Measurements from ENCODE around the gene AIFM1.

AIFM1 gene

DNA sequence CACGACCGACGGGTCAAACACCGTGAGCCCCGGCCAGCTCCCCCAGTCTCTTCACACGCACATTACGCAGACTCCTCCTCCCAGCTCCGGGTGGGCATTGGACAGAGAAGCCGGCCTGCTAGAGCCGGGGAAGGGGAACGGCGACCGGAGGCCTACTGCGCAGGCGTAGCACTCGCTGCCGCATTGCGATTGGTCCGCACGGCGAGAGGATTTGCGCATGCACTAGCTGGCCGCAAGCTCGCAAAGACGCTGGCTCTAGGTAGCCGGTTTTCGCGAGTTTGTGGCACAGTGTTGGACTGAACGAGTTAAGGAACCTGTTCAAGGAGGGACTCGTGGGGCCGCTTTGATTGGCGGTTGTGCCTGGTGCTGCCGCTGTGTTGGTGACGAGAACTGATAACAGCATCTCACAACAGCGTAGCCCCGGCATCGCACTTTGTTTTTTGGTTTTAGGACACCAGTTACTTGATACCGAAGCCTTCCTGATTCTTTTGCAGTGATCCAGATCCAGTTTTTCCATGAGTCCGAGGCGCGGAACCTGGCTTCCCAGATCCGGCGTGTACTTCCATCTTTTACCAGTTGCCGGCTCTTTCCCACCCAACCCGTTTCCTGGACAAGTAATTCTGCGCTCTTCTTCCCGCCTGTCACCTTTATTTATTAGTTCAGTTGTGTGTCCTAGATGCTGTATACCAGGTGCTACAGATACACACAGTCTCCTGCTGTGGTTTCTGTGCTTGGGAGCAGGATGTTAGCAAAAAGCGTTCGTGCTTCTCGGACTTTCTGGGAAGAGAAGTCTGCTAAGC lies at the start of gene AIFM1:
AIFM1 (minus strand) TSS at position 139 of the 800 bp plus-strand sequence. CDS start 185 bp downstream, outside the sequence.
- peak; percentile 92 to 95 for DNase-seq

DNA sequence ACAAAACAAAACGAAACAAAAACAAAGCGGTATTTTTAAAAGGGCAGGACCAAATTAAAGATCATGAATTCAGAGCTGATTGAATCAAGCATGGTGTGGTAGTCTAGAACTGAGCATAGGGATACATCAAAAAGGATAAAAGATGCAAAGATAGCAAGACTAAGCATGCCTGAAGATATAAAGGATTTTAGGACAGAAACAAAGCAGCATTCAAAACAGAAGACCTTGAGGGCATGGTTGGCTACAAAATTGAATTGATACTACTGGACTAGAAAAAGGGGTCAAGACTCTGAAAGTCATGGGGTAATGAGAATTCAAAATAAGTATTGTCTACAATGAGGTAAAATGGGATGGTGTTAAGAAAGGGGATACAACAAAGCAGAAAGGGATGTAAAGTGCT lies 47.7 kb upstream of the AIFM1 start:
- DNase-seq, result no peak

- no peak for DNase-seq
Observed at GRCh38 chrX:130212371-130212770, 46.7 kb upstream of the AIFM1 start.

DNA sequence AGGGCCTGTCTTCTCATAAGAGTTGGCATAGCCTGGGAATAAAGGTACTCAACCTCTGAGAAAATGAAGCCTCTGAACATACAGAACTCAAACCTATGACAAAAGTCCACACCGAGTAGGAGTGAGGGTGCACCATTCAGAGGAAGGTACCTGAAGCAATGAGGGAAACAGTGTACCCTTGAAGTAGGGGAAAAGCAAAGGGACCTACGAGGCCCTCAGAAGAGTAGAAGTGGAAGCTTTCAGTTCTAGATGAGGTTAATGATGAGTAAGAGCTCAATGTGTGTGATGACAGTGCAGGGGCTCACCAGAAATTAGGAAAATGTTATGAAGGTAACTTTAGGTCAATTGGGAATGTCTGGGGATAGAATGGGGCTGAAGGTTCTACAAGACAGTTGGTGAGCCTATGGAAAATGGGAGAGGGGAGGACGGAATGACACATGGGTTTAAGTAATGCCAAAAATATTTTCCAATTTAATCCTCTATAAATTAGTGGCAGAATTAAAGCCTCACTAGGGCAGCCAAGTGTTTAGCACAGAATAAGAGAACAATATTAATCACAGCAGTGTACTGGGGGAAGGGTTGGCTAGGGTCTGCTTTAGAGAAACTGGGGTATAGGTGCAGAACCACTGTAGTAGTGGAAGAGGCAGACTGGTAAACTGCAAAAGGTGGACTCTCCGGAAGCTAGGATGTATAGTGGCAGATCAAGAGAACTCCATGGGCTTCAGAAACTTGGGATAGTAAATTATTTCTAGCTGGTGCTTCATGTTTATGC lies 46.0 kb upstream of the AIFM1 start:
- DNase-seq, result no peak

DNA sequence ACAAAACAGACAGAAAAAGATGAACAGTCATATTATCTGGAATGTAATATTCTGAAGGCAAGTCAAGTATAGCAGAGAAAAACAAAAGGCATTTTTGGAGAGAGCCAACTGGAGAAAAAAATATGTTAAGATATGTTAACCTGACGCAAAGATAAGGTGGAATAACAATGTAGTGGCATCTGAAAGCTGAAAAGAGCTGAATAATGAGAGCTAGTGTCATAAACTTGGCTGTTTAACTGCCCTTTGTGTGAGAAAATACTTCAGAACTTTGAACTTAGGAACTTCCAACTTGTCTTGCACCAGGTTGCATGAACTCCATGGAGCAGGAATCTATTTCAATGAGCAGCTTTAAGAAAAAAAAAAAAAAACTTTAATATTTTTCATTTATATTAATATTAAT lies 39.0 kb upstream of the AIFM1 start:
- DNase-seq, result no peak

DNA sequence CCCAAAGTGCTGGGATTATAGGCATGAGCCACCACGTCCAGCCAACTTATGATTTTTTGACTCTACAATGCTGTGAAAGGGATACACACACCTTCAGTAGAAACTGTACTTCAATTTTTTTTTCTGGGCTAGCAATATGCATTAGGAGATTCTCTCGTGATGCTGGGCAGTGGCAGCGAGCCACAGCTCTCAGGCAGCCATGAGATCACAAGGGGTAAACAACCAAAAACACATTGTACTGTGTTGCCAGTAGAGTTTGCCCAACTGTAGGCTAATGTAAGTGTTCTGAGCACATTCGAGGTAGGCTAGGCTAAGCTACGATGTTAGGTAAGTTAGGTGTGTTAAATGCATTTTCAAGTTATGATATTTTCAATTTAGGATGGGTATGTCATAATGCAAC lies 31.8 kb upstream of the AIFM1 start:
- DNase-seq, result no peak

DNA sequence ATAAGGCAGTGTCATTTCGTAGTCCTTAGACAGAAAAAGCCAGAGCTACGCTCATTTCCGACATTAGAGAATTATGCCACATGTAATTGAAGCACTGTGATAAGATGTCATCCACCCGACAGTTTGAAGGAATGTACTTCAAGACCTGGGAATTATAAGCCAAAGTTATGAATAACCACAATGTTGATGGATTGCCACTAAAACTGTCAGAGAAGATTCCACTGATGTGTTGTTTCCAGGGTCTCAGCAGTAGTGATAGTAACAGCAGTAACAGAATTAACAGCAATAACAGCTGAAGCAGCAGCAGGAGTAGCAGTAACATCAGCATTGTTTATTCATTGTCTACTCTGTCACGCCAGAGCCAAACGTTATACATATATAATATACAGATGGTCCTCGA lies 30.8 kb upstream of the AIFM1 start:
- DNase-seq, result no peak

DNA sequence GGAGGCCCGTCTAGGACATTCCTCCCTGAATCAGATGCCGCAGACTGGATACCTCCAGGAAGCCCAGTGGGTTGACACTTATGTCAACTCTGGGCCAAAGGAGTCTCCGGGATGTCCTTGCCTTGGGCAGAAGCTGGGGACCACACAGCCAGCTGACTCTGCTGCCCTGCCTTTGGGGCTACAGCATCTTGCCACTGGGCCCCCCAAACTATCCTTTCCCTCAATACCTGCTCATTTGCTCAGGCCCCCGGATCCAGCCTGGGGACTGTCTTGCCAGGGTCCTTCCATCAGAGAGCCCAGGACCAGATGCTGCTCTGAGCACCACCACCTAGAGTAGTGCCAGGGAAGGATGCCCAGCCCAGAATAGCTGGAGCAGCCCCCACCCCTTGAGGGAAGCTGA lies 25.2 kb upstream of the AIFM1 start:
- no peak for DNase-seq

- no peak for DNase-seq
Observed at GRCh38 chrX:130186651-130187050, 21.0 kb upstream of the AIFM1 start.

GRCh38 chrX:130184857-130185256 lies 19.2 kb upstream of the AIFM1 start:
- no peak for DNase-seq

- DNase-seq, result no peak
Observed at GRCh38 chrX:130184168-130184567, 18.5 kb upstream of the AIFM1 start.

DNA sequence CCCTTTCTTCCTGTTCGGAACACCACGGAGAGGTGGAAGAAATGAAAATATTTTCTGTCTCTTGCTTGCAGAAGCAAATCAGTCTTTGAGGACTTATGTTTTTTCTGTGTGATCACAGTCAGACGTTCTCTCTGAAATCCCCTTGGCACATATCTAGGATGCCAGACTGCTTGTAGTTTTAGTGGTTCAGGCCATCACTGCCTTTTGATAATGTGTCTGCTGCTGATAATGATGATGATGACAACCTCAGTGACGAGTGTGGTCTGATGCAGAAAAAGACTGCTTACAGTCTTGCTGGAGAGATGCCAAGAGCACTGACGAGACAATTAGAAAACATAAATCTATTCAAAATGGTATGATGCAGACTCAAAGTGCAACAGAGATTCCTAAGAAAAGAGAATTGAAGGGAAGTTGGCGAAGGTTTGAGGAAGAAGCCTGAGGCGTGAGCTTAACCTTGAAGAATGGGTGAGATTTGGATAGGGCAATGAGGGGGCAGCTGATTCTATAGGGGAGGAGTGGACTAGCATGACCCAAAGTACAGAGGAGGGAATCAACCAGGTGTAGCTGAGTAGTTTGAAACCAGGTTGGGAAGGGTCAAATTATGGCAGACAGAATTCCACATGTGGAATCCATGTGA lies 14.1 kb upstream of the AIFM1 start:
- no peak for DNase-seq

- no peak for DNase-seq
Observed at GRCh38 chrX:130179170-130179569, 13.5 kb upstream of the AIFM1 start.

DNA sequence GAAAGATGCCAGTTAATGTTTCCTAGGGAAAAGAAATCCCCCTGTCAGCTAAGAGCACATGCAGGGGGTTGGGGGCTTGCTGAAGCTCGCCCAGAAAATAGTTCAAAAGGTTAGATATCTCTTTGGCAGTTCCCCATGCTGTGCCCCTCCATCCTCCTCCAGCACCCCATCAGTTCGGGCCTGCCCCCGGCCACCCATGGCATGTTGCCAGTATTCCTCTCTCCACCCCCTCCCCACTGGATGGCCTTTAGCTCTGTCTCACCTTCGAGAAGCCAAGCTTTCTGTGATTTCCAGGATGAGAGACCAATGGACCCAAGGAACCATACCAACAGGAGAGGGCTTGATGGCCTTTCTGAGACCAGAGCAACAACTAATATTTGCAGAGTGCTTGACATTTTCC lies 11.3 kb upstream of the AIFM1 start:
- no peak for DNase-seq

DNA sequence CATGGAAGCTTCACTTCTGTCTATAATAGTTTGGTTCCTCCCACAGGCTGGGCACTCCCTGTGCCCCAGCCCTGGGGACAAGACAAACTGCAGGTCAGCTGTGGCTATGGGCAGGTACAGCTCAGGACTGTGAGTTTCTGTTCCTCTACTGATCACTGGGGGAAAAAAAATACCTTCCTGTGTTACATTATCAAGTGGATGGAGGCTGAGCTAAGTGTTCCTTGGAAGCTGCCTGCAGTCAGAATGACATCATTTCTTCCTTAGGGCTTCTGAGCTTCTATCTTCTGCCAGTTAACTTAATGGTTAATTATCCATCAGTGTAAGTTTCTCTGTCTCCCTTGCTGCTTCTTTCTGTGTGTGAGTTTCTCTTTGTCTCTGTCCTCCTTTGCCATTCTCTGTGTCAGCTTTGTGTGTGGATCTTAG lies 10.7 kb upstream of the AIFM1 start:
- DNase-seq, result no peak

DNA sequence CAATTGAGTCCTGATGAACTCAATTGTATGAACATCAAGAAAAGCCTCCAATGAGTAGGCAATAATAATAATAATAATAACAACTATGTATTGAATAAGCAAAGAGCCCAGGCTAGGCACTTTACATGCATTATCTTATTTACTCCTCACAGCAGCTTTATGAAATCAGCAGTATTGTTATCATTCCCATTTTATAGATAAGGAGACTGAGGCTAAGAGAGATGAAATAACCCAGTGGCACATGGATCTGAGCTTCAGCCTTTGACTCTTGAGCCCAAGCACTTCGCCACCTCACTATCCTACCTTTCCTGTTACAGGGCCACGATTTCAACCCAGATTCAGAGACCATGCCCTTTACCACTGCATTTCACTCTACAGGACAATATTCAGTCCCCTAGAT lies 9.3 kb upstream of the AIFM1 start:
- DNase-seq, result no peak

DNA sequence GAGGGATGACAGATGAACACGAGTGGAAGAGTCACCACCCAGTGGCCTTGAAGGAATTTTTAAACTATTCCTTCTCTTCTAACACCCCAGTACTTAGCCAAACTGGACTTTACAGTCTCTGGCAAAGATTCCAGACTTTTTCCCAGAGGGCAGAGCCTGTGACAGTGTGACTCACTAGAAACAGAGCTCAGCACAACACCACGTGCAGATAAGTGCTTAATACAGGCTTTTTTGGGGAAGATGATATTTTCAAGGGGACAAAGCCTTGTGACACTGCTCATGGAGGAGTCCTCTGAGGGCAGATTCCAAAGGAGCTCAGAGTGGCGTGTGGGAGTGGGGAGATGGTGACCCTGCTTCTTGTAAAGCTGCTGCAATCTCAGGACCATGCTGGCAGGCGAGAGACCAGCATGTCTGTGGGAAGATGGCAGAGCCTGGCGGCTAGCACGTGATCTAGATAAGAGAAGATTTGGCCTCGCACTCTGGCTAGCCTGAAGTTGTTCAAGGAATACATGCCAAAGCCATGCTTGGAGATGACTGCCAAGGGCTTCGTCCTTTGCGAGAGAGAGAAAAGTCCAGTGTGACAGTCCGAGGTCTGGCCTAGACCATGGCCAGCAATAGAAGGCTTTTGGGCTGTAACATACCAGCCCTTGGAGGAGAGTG lies 8.5 kb upstream of the AIFM1 start:
- DNase-seq, result no peak

- DNase-seq, result no peak
Observed at GRCh38 chrX:130173190-130173895, 7.7 kb upstream of the AIFM1 start.

DNA sequence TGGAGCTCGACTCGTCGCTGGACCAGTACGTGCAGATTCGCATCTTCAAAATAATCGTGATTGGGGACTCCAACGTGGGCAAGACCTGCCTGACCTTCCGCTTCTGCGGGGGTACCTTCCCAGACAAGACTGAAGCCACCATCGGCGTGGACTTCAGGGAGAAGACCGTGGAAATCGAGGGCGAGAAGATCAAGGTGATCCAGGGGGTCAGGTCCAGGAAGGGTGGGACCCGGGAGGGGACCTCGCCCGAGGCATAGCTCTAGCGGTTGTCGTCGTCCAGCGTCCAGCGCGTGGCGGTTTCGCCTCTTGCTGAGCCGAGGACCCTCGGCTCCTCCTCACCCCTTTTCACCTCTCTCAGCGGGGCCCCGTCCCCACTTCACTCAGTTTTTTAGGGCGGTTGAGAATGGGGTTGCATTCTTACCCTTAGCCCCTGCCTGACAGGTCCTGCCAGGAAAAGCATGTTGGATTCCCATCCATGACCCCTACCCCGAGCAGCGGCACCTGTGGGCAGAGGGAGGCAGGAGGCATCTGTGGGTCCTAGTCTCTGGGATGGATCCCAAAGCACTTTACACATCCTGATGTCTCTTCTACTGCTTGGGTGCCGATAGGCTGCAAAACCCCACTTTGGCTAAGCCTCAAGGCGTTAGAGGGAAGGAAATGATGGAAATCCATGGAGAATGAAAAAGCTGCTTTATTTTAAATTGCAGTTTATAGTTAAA lies 6.6 kb upstream of the AIFM1 start:
- DNase-seq, result no peak

DNA sequence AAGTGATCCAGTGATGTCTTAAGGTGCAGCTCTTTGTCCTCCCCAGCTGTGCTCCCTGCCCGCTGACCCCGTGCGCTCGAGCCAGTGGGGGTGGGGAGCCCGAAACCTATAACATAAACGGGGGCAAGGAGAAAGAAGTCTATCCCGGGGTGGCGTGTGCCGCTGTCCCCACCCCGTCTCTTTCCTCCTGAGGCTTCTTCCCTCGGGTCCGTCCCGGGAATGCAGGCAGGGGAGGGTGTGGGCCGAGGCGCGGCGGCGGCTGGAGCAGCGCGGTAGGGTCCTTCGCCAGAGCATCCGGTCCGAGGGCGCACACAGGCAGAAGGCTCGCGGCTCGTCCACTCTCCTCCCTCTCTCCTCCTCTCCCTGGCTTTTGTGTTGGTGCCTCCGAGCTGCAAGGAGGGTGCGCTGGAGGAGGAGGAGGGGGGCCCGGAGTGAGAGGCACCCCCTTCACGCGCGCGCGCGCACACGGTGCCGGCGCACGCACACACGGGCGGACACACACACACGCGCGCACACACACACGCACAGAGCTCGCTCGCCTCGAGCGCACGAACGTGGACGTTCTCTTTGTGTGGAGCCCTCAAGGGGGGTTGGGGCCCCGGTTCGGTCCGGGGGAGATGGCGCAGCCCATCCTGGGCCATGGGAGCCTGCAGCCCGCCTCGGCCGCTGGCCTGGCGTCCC lies 5.9 kb upstream of the AIFM1 start, which contains the start of gene RAB33A:
RAB33A (plus strand) TSS at position 517 of the 681 bp plus-strand sequence; CDS start at position 618, 101 bp downstream.
- DNase-seq, result peak in 1 of 2 experiments; percentile 3

Data from NCI-H187 (cell line).